ENCODE results near the gene RBM33. TPM values are rescaled to one million over a fixed set of nuclear protein-coding genes. Genes with fewer than 3 reads are reported as not detected.

The RBM33 gene
- total and polyA plus RNA-seq, 2 of the 8 experiments (the other 6 are each of a cell fraction or from before 2014, with no cell fraction given), result 16.5 to 64.6 TPM

DNA sequence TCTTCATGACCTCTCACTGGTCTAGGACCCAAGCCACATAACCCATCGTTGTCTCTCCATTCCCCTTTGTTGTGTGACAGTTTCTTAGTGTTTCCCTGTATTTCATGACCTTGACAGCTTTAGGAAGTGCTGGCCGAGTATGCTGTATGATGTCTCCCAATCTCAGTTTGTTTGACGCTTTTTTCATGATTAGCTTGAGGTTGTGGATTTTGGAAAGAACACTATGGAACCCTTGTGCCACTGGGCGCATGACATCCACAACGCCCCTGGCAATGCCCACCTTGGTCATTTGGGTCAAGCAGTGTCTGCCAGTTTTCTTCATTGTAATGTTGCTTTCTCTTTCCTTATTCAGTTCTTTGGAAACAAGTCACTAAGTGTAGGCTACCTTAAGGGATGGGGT, 52.3 kb downstream of the RBM33 start:
- H3K79me2 ChIP-seq (ENCODE audit: control insufficient read depth in 1 of 2, insufficient read depth in 2 of 2, low read length in 2 of 2), result peaks cover 0 to 81% of the 10 kb centered on the region in 2 experiments; a peak in 2 of 4 replicates
- H3K4ac ChIP-seq (replicated peaks; ENCODE audit: insufficient read length, low read depth, low read length), result no peak overlapping the region
- H3K14ac ChIP-seq (ENCODE audit: insufficient read length), result no peak overlapping the region
- H3K18ac ChIP-seq (ENCODE audit: extremely low read depth, low read length), result no peak overlapping the region
- DNase-seq (ENCODE audit: low read depth in 1 of 2, low spot score in 2 of 2), result no peak
- no peak overlapping the region for H2BK20ac ChIP-seq (ENCODE audit: low read length)
- peaks cover 0 to 7% (median 2%) of the 10 kb centered on the region in 4 experiments; a peak in 2 of 7 replicates for H3K4me1 ChIP-seq (replicated peaks in 1 of 4; ENCODE audit: control insufficient read depth in 3 of 4, insufficient read depth in 4 of 4, low read length in 3 of 4)
- no peak overlapping the region for H3K56ac ChIP-seq (replicated peaks; ENCODE audit: insufficient read length, low read depth, low read length)
- 89% methylated on average over 5 of the region's 5 CpGs; no CpG with 5 or more reads in 1 of the 2 experiments for WGBS, 2 experiments (ENCODE audit: extremely low coverage in 1 of 2, insufficient coverage in 1 of 2, insufficient read length in 1 of 2, insufficient replicate concordance in 2 of 2, low coverage in 1 of 2, low lambda C conversion rate in 2 of 2, missing lambda C conversion rate in 1 of 2)
- no peak for FAIRE-seq
- H2AK5ac ChIP-seq (ENCODE audit: low read depth, low read length), result no peak overlapping the region
- H2AFZ ChIP-seq (ENCODE audit: low read length), result no peak overlapping the region
- no peak overlapping the region for H2BK12ac ChIP-seq (ENCODE audit: low read depth, low read length)
- H3K23me2 ChIP-seq (ENCODE audit: low read depth, low read length), result no peaks in the 10 kb centered on the region
- H4K5ac ChIP-seq (ENCODE audit: insufficient read length, low read depth, low read length), result no peak overlapping the region
- no peak overlapping the region for H2BK5ac ChIP-seq (ENCODE audit: low read depth, low read length)
- H4K20me1 ChIP-seq (replicated peaks in 1 of 2; ENCODE audit: control insufficient read depth in 1 of 2, insufficient read depth in 2 of 2, low read length in 2 of 2), result peaks cover 7 to 12% of the 10 kb centered on the region in 2 experiments
- H3K27ac ChIP-seq (ENCODE audit: low read depth, low read length), result no peak overlapping the region
- no peak overlapping the region for H4K91ac ChIP-seq (replicated peaks; ENCODE audit: insufficient read length, low read length)
- H3K79me1 ChIP-seq (ENCODE audit: low read depth, low read length), result peaks cover 5% of the 10 kb centered on the region
- H3K9ac ChIP-seq (replicated peaks in 1 of 4; ENCODE audit: extremely low read depth in 1 of 4, low read depth in 3 of 4, low read length in 3 of 4), result no peak overlapping the region
- H3K4me3 ChIP-seq (ENCODE audit: extremely low read depth in 1 of 4, insufficient read depth in 2 of 4, low read depth in 3 of 4, low read length in 4 of 4), result no peak overlapping the region
- TF ChIP-seq SP1 (IDR thresholded peaks at IDR 0.05; ENCODE audit: low read depth, low read length) (no peak), RNF2 (IDR thresholded peaks at IDR 0.05; ENCODE audit: borderline replicate concordance, low read depth, low read length, missing control alignments, poor library complexity, severe bottlenecking) (no peak), SUZ12 (IDR thresholded peaks at IDR 0.05; ENCODE audit: low read length) (no peak), NANOG (IDR thresholded peaks at IDR 0.05; ENCODE audit: insufficient read depth, low read depth, low read length, poor library complexity, severe bottlenecking) (no peak), EP300 (IDR thresholded peaks at IDR 0.05; ENCODE audit: borderline replicate concordance in 1 of 2, low read depth in 2 of 2, low read length in 2 of 2) (no peak), SAP30 (IDR thresholded peaks at IDR 0.05; ENCODE audit: insufficient read depth, insufficient replicate concordance, low read length) (no peak), NRF1 (IDR thresholded peaks at IDR 0.05; ENCODE audit: low read depth, low read length) (no peak), TAF7 (optimal IDR thresholded peaks at IDR 0.05; ENCODE audit: borderline replicate concordance, low read depth, low read length) (no peak), ATF2 (IDR thresholded peaks at IDR 0.05; ENCODE audit: low read length) (no peak)
- H2BK120ac ChIP-seq (replicated peaks; ENCODE audit: low read depth, low read length), result no peak overlapping the region
- no peak overlapping the region for H3K4me2 ChIP-seq (ENCODE audit: insufficient read depth in 1 of 2, low read depth in 2 of 2, low read length in 2 of 2)
- ChIA-PET CTCF (ENCODE audit: partially characterized antibody) (interaction anchor here (0.8 to 1.5 kb wide), 2 partner anchors 27 to 71 kb away, joined by 3 read pairs; no protein-coding TSS in a partner anchor), POLR2A (ENCODE audit: partially characterized antibody) (no interaction called here)
- H3K9me3 ChIP-seq (ENCODE audit: insufficient read depth in 2 of 2, low read depth in 1 of 2, low read length in 1 of 2), result no peaks in the 10 kb centered on the region
- no peaks in the 10 kb centered on the region for H3K27me3 ChIP-seq (replicated peaks in 1 of 4; ENCODE audit: control insufficient read depth in 3 of 4, extremely low read depth in 1 of 4, insufficient read depth in 3 of 4, low read length in 3 of 4)
- no peak overlapping the region for H3K23ac ChIP-seq (ENCODE audit: insufficient read length)
- no peak overlapping the region for H2BK15ac ChIP-seq (ENCODE audit: low read length)
- H3K36me3 ChIP-seq (ENCODE audit: control insufficient read depth in 2 of 4, insufficient read depth in 4 of 4, low read length in 3 of 4), result peaks cover under 1 to 12% (median 10%) of the 10 kb centered on the region in 4 experiments; a peak in 5 of 8 replicates
- H4K8ac ChIP-seq (ENCODE audit: extremely low read depth, insufficient read depth, low read length), result no peak overlapping the region
